Activated CD8-positive, alpha-beta memory T cell treated with anti-CD3 and anti-CD28 coated beads for 36 hours (primary cell): ENCODE measurements around the gene ADSS1. TPM values are rescaled to one million over a fixed set of nuclear protein-coding genes. Genes with fewer than 3 reads are reported as not detected.

ENCODE experiments used
- CTCF ChIA-PET: fragments of 350-600 bp; sonication (Branson Sonifier 250); formaldehyde crosslinking; loops from one replicate; lab custom pipeline; 2021; ENCODE audit warnings: antibody characterized with exemption; lab: Charles Lee
- POLR2A ChIA-PET: fragments of 350-600 bp; sonication (Branson Sonifier 250); formaldehyde crosslinking; loops from one replicate; lab custom pipeline; 2021; ENCODE audit warnings: antibody characterized with exemption; lab: Charles Lee
- total RNA-seq, 2 experiments: library from RNA; stranded (reverse); gene quantifications; one replicate each; pipeline ENCODE4 v1.2.3, GENCODE V29; 2021

ADSS1 gene
- total RNA-seq, 2 experiments from 2014 or later, result 1.7 to 1.8 TPM

GRCh38 chr14:104685216-104685997 lies 38.6 kb upstream of the ADSS1 start:
- POLR2A ChIA-PET, result no interaction called here
- CTCF ChIA-PET, result no interaction called here

GRCh38 chr14:104685998-104686610 lies 37.9 kb upstream of the ADSS1 start:
- POLR2A ChIA-PET, result no interaction called here
- CTCF ChIA-PET, result no interaction called here

DNA sequence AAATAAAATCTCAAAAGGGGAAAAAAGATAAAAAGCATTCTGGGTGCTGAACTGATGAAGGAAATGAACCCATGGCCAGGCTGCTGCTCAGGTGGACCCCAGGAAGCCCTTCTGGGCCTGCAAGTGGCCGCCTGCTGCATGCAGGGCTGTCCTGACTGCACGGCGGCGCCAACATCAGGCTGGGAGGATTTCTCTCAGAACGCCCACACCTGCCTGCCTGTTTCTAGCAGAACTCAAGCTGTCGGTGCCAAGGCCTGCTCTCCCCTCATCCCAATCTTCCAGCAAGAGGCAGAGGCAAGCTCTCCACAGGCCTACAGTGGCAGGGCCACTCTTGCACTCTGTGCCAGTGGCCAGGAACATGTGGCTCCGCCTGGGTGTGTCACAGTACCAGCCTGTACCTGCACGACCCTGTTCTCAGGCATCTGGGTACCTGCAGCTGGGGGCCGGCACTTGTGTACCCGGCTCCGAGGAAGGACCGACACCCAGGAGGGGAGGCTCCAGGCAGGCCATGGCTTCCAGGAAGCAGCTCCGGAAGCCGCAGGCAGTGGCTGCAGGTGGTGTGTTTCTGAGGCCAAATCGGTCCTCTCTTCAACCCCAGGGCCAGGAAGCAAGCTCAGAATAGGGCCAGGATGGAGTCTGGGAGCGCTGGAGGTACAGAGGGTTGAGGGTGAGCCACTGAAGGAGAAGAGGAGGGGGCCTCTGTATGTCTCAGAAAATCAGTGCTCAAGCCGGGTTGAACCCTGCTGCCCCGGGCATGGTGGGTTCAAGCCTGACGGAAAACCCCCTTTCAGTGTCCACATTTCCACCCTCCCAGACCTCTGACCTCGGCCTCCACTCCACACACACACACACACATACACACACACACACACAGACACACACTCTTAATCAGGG lies 37.2 kb upstream of the ADSS1 start:
- CTCF ChIA-PET, result interaction anchor here (1.2 to 2.1 kb wide), 2 partner anchors 9 to 37 kb away, joined by 5 to 7 read pairs; partner anchors contain the start of gene ADSS1
- POLR2A ChIA-PET, result no interaction called here

GRCh38 chr14:104687601-104688504 lies 36.2 kb upstream of the ADSS1 start:
- ChIA-PET POLR2A (interaction anchor here (0.8 kb wide), 1 partner anchor 11 kb away, joined by 4 read pairs; no protein-coding TSS in a partner anchor), CTCF (interaction anchor here (1.2 to 2.1 kb wide), 2 partner anchors 10 to 36 kb away, joined by 5 to 7 read pairs; partner anchors contain the start of gene ADSS1)

GRCh38 chr14:104688505-104689108 lies 35.4 kb upstream of the ADSS1 start:
- ChIA-PET POLR2A (interaction anchor here (0.6 kb wide), 1 partner anchor 808 kb away, joined by 3 read pairs; no protein-coding TSS in a partner anchor), CTCF (interaction anchor here (2.1 kb wide), 1 partner anchor 11 kb away, joined by 7 read pairs; no protein-coding TSS in a partner anchor)

DNA sequence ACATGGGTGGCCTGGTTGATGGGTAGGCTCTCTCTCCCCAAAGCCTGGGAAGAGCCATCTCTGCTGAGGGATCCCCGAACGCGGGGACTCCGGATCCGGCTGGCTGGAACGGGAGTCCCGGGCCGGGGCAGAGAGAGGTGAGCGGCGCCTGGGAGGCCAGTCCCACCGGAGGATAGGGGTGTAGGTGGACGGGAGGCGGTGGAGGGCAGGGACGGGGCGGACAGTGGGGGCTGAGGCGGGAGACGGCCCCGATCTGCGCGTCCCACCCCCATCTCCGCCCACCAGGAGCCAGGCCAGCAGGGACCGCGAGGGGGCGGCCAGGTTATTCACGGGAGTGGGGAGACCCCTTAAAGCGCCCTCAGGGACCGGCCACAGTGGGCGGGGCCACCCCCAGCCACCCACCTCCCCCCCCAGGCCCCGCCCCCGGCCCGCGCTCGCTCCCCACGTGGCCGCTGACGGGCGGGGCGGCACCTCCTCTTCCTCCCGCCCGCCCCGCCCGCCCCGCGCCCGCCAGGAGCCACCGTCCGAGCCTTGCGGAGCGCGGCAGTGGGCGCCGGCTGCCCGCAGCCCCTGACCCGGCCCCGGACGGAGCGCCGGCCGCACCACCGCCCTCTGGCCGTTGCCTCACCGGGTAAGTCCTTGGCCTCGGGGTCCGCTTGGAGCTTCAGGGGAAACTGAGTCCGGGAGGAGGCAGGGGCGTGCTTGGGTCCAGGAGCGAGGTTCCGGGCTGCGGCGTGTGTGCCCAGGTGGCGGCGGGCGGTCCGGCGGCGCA lies 34.7 kb upstream of the ADSS1 start, which contains the start of gene INF2:
Gene INF2, plus strand, starts transcription at position 510 of the 772 bp plus-strand sequence. CDS start 11,748 bp downstream, outside the sequence.
- POLR2A ChIA-PET, result interaction anchor here (0.6 to 0.8 kb wide), 2 partner anchors 11 to 809 kb away, joined by 3 to 7 read pairs; no protein-coding TSS in a partner anchor
- CTCF ChIA-PET, result interaction anchor here (0.7 to 2.1 kb wide), 2 partner anchors 12 to 79 kb away, joined by 3 to 7 read pairs; no protein-coding TSS in a partner anchor

- ChIA-PET POLR2A (interaction anchor here (0.5 to 1.9 kb wide), 3 partner anchors 12 to 191 kb away, joined by 3 to 7 read pairs (median 7); no protein-coding TSS in a partner anchor), CTCF (interaction anchor here (0.7 to 1.2 kb wide), 3 partner anchors 13 to 79 kb away, joined by 3 read pairs; partner anchors contain the start of gene SIVA1)
These were observed 33.9 kb upstream of the ADSS1 start for GRCh38 chr14:104689881-104690711.

GRCh38 chr14:104690861-104691455 lies 33.1 kb upstream of the ADSS1 start:
- ChIA-PET POLR2A (interaction anchor here (1.9 kb wide), 1 partner anchor 14 kb away, joined by 7 read pairs; no protein-coding TSS in a partner anchor), CTCF (interaction anchor here (1.0 to 1.4 kb wide), 3 partner anchors 9 to 61 kb away, joined by 3 read pairs; partner anchors contain the start of gene SIVA1)

GRCh38 chr14:104691546-104692260 lies 32.3 kb upstream of the ADSS1 start:
- POLR2A ChIA-PET, result interaction anchor here (1.9 kb wide), 1 partner anchor 14 kb away, joined by 7 read pairs; no protein-coding TSS in a partner anchor
- CTCF ChIA-PET, result interaction anchor here (1.2 to 1.4 kb wide), 2 partner anchors 9 to 61 kb away, joined by 3 read pairs; partner anchors contain the start of gene SIVA1

- POLR2A ChIA-PET, result interaction anchor here (1.9 kb wide), 1 partner anchor 15 kb away, joined by 7 read pairs; no protein-coding TSS in a partner anchor
- CTCF ChIA-PET, result interaction anchor here (1.4 kb wide), 1 partner anchor 8 kb away, joined by 3 read pairs; no protein-coding TSS in a partner anchor
These were observed 31.6 kb upstream of the ADSS1 start for GRCh38 chr14:104692261-104692938.

GRCh38 chr14:104692939-104693315 lies 31.1 kb upstream of the ADSS1 start:
- ChIA-PET POLR2A (interaction anchor here (0.7 kb wide), 1 partner anchor 80 kb away, joined by 4 read pairs; no protein-coding TSS in a partner anchor), CTCF (no interaction called here)

DNA sequence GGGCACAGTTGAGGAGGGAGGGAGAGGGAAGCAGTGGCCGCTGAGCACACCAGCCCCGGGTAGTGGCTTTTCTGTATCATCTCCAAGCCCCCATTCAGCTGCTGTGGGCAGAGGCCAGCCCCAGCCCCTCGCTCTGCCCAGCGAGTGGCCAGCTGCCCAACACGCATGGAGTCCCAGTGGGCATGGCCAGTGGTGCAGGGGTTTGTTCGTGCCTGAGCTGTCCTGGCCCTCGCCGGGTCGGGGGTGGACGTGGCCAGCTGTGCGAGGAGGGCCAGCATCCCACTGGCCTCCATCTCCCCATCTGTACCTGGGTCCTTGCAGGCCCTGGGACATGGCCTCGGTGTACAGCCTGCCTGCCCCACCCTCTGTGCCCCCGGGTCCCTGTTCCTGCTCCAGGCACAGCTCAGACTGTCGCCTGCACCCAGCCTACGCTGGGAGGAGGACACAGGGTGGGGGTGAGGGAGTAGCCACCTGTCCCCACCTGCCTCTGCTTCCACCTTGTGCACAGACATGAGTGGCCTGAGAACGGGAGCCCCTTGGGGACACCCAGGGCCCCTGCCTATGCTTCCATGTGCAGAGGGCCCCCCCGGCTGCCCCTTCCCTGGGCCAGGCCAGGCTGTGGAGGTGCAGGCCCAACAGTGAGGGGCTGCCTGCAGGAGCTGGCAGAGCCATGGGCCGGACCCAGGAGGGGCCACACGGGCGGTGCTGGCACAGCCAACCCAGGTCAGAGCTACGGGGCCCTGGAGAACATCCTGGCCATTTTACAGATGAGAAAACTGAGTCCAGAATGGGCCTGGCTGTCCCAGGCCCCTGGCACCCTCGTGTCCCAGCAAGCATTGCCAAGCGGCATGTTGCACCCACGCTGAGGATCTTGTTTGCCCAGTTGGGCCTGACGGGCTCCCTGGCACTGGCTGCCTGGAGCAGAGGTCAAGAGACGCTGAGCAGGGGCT lies 30.3 kb upstream of the ADSS1 start:
- ChIA-PET CTCF (interaction anchor here (1.2 to 2.4 kb wide), 2 partner anchors 15 to 16 kb away, joined by 3 to 7 read pairs; no protein-coding TSS in a partner anchor), POLR2A (interaction anchor here (0.7 kb wide), 1 partner anchor 81 kb away, joined by 4 read pairs; no protein-coding TSS in a partner anchor)
